DND-41 (cell line): ENCODE measurements around the gene ITSN1.

ENCODE experiments used
- ATAC-seq: fragments of 200-7000 bp; cut with Tn5 transposase; 3 replicates; pipeline ENCODE4 v1.9.1; 2021; ENCODE audit warnings: low read depth; ENCODE audit not compliant: insufficient read depth
- DNase-seq: peaks from one replicate; pipeline ENCODE4 v3.0.0-alpha.2; 2020
- H2AFZ ChIP-seq: 2 replicates; pipeline ENCODE4 v1.6.0; 2012; ENCODE audit warnings: low read depth, low read length
- H3K27ac ChIP-seq: 2 replicates; pipeline ENCODE4 v1.5.1; 2012; ENCODE audit warnings: low read length, inconsistent platforms
- H3K27me3 ChIP-seq: fragments of 200-600 bp; sonication (generic); 2 replicates; pipeline ENCODE4 v1.6.0; 2012; ENCODE audit warnings: low read length, mild to moderate bottlenecking, inconsistent platforms; ENCODE audit not compliant: insufficient read depth, poor library complexity
- H3K36me3 ChIP-seq: 2 replicates; pipeline ENCODE4 v1.5.1; 2012; ENCODE audit warnings: low read length, inconsistent platforms; ENCODE audit not compliant: insufficient read depth
- H3K4me1 ChIP-seq: 2 replicates; pipeline ENCODE4 v1.5.1; 2012; ENCODE audit warnings: mild to moderate bottlenecking, low read length; ENCODE audit not compliant: insufficient read depth
- H3K4me2 ChIP-seq: 2 replicates; pipeline ENCODE4 v1.6.0; 2012; ENCODE audit warnings: mild to moderate bottlenecking, moderate library complexity, low read length, inconsistent platforms; ENCODE audit not compliant: insufficient read depth
- H3K4me3 ChIP-seq, 2 experiments: fragments of 200-600 bp in 1 of 2; shearing (Covaris generic) in 1 of 2; 2 replicates each; pipeline ENCODE4 v1.5.1; 2012 to 2016; ENCODE audit warnings: inconsistent platforms in 2 of 2, low read length in 2 of 2, mild to moderate bottlenecking in 2 of 2, low read depth in 1 of 2, moderate library complexity in 1 of 2
- H3K79me2 ChIP-seq: 2 replicates; pipeline ENCODE4 v1.6.0; 2012; ENCODE audit warnings: low read length, inconsistent platforms; ENCODE audit not compliant: insufficient read depth
- H3K9ac ChIP-seq: 2 replicates; pipeline ENCODE4 v1.6.0; 2012; ENCODE audit warnings: low read depth, mild to moderate bottlenecking, inconsistent platforms, low read length, moderate library complexity
- H3K9me3 ChIP-seq: 2 replicates; pipeline ENCODE4 v1.5.1; 2012; ENCODE audit warnings: low read length, moderate library complexity, mild to moderate bottlenecking, inconsistent platforms; ENCODE audit not compliant: insufficient read depth, severe bottlenecking
- H4K20me1 ChIP-seq: 2 replicates; pipeline ENCODE4 v1.6.0; 2012; ENCODE audit warnings: low read length; ENCODE audit not compliant: insufficient read depth
- EZH2 ChIP-seq: IDR thresholded peaks from 3 replicates; pipeline ENCODE4 v1.6.1; 2012; ENCODE audit warnings: borderline replicate concordance, low read depth, mild to moderate bottlenecking, moderate library complexity, low read length, inconsistent platforms; ENCODE audit not compliant: severe bottlenecking
- TF ChIP-seq, protein P1 (sequence below): IDR thresholded peaks from 2 replicates; pipeline ENCODE4 v1.5.1; 2012; ENCODE audit warnings: borderline replicate concordance, low read length, moderate library complexity, mild to moderate bottlenecking; ENCODE audit not compliant: poor library complexity, severe bottlenecking; ENCODE audit errors: extremely low read depth

ITSN1 gene

DNA sequence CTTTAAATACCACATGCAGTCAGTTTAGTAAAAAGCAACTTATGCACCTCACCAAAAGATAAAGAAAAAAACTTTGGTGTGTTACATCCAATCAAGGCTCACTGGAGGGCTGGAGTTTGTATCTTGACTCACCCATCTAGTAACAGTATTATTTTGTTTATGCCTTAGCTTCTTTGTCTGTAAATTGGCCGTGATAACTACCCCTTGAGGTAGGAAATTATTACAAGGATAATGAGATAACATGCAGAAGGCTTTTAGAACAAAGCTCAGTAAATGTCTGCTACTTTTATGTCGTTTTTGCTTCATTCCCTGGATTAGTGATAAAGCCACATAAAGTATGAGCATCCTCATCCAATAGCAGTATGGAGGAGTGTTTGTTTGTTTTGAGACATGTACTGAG is 178.5 kb downstream of the ITSN1 start:
- H3K4me3 ChIP-seq, result no peak overlapping the region
- no peaks in the 10 kb centered on the region for H3K9me3 ChIP-seq
- no peaks in the 10 kb centered on the region; the same call in 1 of the 2 replicates for H3K36me3 ChIP-seq
- H3K9ac ChIP-seq, result no peak overlapping the region
- H3K4me1 ChIP-seq, result no peaks in the 10 kb centered on the region
- H3K79me2 ChIP-seq, result no peaks in the 10 kb centered on the region
- no peaks in the 10 kb centered on the region for H4K20me1 ChIP-seq
- no peak overlapping the region for H3K27ac ChIP-seq
- H3K27me3 ChIP-seq, result no peaks in the 10 kb centered on the region
- no peak overlapping the region for H3K4me2 ChIP-seq
- TF ChIP-seq, protein P1, sequence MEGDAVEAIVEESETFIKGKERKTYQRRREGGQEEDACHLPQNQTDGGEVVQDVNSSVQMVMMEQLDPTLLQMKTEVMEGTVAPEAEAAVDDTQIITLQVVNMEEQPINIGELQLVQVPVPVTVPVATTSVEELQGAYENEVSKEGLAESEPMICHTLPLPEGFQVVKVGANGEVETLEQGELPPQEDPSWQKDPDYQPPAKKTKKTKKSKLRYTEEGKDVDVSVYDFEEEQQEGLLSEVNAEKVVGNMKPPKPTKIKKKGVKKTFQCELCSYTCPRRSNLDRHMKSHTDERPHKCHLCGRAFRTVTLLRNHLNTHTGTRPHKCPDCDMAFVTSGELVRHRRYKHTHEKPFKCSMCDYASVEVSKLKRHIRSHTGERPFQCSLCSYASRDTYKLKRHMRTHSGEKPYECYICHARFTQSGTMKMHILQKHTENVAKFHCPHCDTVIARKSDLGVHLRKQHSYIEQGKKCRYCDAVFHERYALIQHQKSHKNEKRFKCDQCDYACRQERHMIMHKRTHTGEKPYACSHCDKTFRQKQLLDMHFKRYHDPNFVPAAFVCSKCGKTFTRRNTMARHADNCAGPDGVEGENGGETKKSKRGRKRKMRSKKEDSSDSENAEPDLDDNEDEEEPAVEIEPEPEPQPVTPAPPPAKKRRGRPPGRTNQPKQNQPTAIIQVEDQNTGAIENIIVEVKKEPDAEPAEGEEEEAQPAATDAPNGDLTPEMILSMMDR, result no peak
- no peak for TF ChIP-seq EZH2
- DNase-seq (no peak), ATAC-seq (no peak)
- no peak overlapping the region for H2AFZ ChIP-seq

DNA sequence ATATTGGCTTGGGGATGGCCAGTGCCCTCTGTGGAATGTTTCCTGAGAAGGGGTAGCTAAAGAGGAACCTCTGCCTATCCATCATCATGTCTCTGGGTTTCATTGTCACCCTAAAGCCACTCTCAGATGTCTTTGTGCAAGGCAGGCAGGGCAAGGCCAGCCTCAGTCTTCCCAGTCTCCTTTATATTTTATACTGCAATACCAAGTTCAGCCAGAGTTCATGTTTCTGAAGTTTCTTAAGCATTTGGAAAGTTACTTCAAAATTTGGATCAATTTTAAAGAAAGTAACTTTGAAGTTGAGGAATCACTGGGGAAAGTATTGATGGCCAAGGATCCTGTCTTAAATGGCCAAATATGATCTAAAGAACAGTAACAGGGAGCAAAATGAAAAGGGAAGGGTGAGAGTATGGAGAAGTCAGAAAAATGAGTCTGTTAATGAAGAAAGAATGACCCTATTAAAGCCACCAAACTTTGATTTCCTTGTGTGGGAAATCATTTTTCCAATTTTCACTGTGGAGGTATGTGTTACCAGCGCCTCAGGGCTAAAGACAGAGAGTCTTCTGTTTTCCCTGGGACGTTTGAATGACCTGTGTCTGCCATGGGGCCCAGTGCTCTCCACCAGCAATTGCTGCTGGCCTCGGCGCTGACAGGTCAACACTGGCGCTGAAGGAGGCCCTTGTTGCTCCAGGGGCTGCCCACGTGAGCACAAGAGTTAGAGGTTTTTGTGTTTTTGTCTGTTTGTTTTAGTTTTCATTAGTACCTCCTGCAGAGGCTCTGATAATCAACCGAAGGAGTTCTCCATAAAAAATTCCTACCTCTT is 179.4 kb downstream of the ITSN1 start:
- no peak overlapping the region for H3K4me2 ChIP-seq
- no peak overlapping the region for H3K9ac ChIP-seq
- ATAC-seq (no peak), DNase-seq (no peak)
- no peaks in the 10 kb centered on the region for H3K79me2 ChIP-seq
- no peaks in the 10 kb centered on the region; the same call in 1 of the 2 replicates for H3K36me3 ChIP-seq
- no peaks in the 10 kb centered on the region for H3K4me1 ChIP-seq
- H3K4me3 ChIP-seq, result no peak overlapping the region
- no peak overlapping the region for H3K27ac ChIP-seq
- H3K9me3 ChIP-seq, result no peaks in the 10 kb centered on the region
- TF ChIP-seq EZH2, result no peak
- TF ChIP-seq, protein P1, result no peak
- H2AFZ ChIP-seq, result no peak overlapping the region
- no peaks in the 10 kb centered on the region for H3K27me3 ChIP-seq
- H4K20me1 ChIP-seq, result no peaks in the 10 kb centered on the region

GRCh38 chr21:33824156-33824941 is 182.0 kb downstream of the ITSN1 start:
- Histone ChIP-seq H3K9ac (no peak overlapping the region), H2AFZ (no peak overlapping the region), H3K27me3 (no peaks in the 10 kb centered on the region), H3K27ac (no peak overlapping the region), H3K9me3 (no peaks in the 10 kb centered on the region), H4K20me1 (no peaks in the 10 kb centered on the region), H3K4me2 (no peak overlapping the region), H3K4me1 (no peaks in the 10 kb centered on the region), H3K4me3 (no peak overlapping the region), H3K36me3 (no peaks in the 10 kb centered on the region; the same call in 1 of the 2 replicates), H3K79me2 (no peaks in the 10 kb centered on the region)
- ATAC-seq (no peak), DNase-seq (no peak)
- TF ChIP-seq, protein P1, result no peak
- no peak for TF ChIP-seq EZH2
